Left lobe of liver (tissue), 2 donors: ENCODE results near the gene RETN. TPM values are rescaled to one million over a fixed set of nuclear protein-coding genes. Genes with fewer than 3 reads are reported as not detected.

ENCODE experiments used
- ATAC-seq: fragments of 200-7000 bp; cut with Tn5 transposase; one replicate; pipeline ENCODE4 v1.9.1; 2020; ENCODE audit warnings: mild to moderate bottlenecking, moderate library complexity
- DNase-seq: peaks from one replicate; pipeline ENCODE4 v3.0.0-alpha.2; 2020; ENCODE audit warnings: low spot score
- total RNA-seq: library from RNA; stranded (reverse); gene quantifications from one replicate; pipeline ENCODE4 v1.2.1, GENCODE V29; 2021
- donor health status: DM: no; HTN: no; CAD: no; lungs with moderate emphysema.
- donor health status: DM: no; HTN: yes; CAD: no.

The RETN gene
- total RNA-seq, 1 donor from 2014 or later = not detected

GRCh38 chr19:7681340-7682174 is 12.7 kb downstream of the RETN start:
- ATAC-seq = peak; percentile 70
- DNase-seq = peak; percentile 78

DNA sequence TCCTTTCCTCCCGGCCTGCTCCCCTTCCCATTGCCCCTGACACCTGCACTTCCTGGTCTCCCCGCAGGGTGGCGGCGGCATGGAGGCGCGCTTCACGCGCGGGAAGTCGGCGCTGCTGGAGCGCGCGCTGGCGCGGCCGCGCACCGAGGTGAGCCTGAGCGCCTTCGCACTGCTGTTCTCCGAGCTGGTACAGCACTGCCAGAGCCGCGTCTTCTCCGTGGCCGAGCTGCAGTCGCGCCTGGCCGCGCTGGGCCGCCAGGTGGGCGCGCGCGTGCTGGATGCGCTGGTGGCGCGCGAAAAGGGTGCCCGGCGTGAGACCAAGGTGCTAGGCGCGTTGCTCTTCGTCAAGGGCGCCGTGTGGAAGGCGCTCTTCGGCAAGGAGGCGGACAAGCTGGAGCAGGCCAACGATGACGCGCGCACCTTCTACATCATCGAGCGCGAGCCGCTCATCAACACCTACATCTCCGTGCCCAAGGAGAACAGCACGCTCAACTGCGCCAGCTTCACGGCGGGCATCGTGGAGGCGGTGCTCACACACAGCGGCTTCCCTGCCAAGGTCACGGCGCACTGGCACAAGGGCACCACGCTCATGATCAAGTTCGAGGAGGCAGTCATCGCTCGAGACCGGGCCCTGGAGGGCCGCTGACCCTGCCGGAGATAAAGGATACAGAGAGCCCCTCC is 13.5 kb downstream of the RETN start:
- DNase-seq = no peak
- ATAC-seq = no peak

- DNase-seq = no peak
- no peak for ATAC-seq
Measured at GRCh38 chr19:7685546-7686445, 16.9 kb downstream of the RETN start.

DNA sequence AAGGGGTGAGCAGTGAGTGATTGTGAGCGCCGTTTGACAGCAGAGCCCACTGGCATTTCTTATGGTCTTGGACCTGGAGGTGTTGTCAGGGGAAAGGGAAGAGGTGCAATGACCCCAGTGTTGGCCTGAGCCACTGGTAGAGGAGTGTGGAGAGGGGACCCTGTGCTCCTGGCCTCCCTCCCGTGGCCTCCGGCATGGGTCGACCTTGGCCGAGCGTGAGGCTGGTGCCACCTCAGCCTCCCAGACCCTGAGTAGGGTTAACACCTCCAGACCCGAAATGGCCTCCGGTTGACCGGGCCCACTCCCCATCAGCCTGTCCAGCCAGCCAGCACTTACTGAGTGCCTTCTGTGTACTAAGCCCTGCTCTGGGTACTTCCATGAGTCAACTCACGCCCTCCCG is 18.3 kb downstream of the RETN start:
- ATAC-seq (no peak), DNase-seq (no peak)

GRCh38 chr19:7689165-7689564 is 20.3 kb downstream of the RETN start:
- no peak for DNase-seq
- no peak for ATAC-seq

DNA sequence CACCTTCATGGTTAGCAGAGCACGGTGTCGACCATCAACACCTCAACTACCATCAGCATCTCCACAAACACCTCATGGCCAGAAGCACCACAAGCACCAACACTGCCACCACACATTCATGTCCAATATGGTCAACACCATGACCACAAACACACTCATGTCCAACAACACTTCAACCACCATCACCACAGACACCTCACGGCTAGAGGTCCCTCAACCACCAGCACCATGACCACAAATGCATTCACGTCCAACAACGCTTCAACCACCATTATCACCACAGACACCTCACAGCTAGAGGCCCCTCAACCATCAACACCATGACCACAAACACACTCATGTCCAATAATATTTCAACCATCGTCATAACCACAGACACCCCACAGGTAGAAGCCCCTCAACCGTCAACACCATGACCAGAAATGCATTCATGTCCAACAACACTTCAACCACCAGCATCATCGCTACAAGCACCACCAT is 22.0 kb downstream of the RETN start:
- DNase-seq = no peak

GRCh38 chr19:7691497-7691896 is 22.6 kb downstream of the RETN start:
- no peak for DNase-seq
- ATAC-seq = no peak

More for the DNA sequence above, 22.0 kb downstream of the RETN start:
- ATAC-seq = no peak

DNA sequence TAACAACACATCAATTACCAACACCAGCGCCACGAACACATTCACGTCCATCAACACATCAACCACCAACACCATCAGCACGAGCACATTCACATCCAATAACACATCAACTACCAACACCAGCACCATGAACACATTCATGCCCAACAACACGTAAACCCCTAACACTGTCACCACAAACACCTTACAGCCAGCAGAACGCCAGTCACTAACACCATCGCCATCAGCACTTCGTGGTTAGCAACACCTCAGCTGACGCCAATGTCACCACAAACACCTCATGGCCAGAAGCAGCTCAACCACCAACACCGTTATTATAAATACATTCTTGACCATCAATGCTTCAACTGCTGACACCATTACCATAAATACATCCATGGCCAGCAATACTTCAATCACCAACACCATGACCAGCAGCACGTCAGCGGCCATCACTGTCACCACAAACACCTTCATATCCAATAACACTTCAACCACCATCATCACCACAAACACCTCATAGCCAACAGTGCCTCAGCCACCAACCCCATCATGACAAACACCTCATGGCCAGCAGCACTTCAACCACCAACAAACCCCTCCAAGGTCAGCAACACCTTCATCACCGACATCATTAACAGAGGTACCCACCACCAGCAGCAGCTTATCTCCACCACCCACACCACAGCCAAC is 23.7 kb downstream of the RETN start:
- DNase-seq = no peak
- ATAC-seq = no peak

DNA sequence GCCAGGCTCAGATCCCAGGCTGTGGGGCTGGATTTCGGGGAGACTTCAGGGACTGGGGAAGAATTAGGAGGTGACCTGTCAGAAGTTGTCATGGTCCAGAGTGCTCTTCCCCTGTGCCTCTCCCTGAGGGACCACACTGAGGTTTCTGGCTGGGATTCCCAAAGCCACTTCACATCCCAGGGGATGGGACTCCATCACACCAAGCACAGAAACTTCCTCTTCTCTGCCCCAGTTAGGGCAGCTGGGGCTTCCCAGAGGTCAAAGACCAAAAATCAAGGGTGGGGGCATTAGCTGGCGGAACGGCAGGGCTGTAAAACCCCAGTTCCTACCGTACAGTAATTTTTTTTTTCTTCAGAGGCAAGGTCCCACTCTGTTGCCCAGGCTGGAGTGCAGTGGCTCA is 25.6 kb downstream of the RETN start:
- ATAC-seq (no peak), DNase-seq (no peak)

- DNase-seq (no peak), ATAC-seq (no peak)
Measured at GRCh38 chr19:7697721-7698287, 29.0 kb downstream of the RETN start.

DNA sequence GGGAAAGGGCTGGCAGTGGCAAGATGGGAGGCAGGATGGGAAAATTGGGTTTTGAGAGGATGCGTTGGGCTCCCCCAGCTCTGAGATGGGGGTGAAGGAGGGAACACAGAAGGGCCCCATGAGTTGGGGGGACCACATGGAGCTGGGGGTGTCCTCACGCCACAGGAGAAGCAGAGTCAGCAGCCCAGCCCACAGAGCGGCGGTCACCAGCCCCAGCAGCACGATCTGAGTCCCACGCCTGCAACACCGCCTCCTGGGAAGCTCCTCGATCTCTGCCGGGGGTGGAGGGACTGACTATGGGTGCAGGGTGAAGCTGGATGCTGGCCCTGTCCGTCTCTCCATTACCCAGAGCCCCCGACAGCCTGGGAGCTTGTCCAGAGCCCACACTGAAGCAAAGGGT is 29.7 kb downstream of the RETN start:
- DNase-seq (no peak), ATAC-seq (no peak)

GRCh38 chr19:7699003-7699402 is 30.2 kb downstream of the RETN start:
- no peak for ATAC-seq
- no peak for DNase-seq

DNA sequence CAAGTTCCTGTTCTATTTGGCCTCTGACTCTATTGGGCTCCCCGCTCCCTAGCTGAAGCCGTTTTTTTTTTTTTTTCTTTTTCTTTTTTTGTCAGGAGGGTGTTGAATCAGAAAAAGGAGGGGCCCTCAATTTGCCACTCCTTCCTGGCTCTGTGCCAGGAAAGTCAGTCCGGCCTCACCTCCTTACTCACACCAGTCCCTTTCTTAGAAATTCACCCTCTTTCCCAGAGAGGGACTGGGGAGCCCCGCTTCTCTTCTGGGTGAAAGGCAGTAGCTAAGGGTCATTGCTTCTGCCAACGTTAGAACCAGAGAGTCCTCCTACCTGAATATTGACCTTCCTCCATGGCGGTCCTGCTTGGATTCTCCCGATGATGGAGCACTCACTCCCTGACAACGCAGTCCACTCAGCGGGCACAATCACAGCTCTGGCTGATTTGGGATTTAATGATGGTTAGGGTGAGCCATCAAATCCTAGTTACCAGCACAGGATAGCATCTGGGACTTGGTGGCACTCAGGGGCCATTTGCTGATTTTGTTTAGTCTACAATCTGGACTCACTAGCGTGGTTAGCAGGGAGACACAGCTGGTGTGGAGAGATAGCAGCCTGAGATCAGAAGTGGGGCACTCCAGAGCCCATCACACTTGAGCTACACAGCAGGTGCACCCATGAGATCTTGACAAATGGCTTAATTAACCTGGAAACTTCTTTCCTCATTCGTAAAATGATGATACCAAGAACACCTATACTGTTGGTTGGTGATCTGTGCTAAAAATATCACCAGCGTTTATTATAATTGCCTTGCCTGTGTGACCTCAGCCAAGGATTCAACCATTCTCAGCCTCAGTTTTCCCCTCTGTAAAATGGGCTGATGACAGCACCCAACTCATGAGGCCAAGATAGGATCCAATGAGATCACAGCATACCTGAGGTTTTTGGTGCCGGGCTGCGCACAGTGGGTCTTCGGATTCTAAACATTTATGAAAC is 30.9 kb downstream of the RETN start:
- no peak for ATAC-seq
- no peak for DNase-seq

GRCh38 chr19:7701049-7701653 is 32.3 kb downstream of the RETN start:
- DNase-seq (no peak), ATAC-seq (no peak)

- ATAC-seq (no peak), DNase-seq (no peak)
Measured at GRCh38 chr19:7701654-7702457, 33.0 kb downstream of the RETN start, which contains the start of gene FCER2. Gene FCER2, minus strand, starts transcription at chr19:7702131. Its CDS starts 2,371 bp downstream, at chr19:7699760.

DNA sequence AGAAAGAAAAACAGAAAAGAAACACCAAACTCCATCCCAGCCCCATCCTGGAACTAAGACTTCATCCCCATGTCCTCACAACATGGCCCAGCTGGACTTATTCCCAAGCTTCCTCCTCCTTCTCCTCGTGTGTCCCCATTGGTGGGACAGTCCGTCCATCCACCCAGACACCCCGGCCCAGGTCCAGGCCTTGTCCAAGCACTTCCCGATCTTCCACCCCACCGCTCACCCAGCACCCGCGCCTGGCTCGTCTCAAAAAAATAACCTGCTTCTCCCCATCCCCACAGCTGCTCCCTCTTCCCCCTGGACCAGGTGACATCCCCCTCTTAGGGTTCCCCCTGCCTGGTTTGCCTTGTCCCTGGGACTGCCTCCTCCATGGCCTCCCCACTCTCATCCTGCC is 34.5 kb downstream of the RETN start:
- DNase-seq = no peak
- ATAC-seq = no peak

DNA sequence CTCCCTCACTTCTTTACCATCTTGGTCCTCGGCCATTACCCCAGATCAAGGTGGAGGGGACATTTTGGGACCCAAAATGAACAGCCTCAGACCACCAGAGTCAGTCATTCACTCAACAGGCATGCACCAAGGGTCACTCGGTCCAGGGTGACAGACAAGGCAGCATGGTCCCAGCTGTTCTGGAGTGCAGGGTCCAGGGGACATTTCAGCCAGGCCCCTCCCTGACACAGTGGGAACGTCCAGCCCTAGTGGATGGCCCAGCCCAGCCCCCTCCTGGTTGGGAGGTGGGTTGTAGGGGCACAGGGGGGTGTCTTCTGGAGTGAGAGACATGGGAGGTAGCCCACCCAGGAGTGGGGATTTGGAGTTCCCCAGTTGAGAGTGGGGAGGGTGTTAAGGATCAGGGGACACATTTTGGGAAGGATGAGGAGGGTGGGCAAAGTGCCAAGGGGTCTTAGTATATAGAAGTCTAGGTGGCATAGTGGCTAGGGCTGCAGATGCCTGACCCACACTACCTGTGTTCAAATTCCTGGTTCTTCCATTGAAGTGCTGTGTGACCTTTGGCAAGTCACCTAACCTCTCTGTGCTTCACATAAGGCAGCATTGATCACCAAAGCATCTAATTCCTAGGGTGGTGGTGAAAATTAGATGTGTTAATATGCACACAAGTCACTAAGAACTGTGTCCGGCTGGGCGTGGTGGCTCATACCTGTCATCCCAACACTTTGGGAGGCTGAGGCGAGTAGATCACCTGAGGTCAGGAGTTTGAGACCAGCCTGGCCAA is 35.6 kb downstream of the RETN start:
- DNase-seq (no peak), ATAC-seq (no peak)
